ENCODE results near the gene UMODL1. TPM values are rescaled to one million over a fixed set of nuclear protein-coding genes. Genes with fewer than 3 reads are reported as not detected.

Gene UMODL1
- total and polyA plus RNA-seq, 10 of the 15 experiments (the other 5 are each of a cell fraction or from before 2014, with no cell fraction given): 0.01 to 0.11 (median 0.03) TPM; not detected in 5

- TF ChIP-seq NKRF (conservative IDR thresholded peaks at IDR 0.05) (no peak), ZNF687 (IDR thresholded peaks at IDR 0.05) (no peak), IKZF1 (conservative IDR thresholded peaks at IDR 0.05) (no peak), IRF4 (IDR thresholded peaks at IDR 0.05; ENCODE audit: low read depth, low read length) (no peak), ATF2 (IDR thresholded peaks at IDR 0.05; ENCODE audit: low read length) (no peak)
These were observed 70.5 kb downstream of the UMODL1 start (continued) for GRCh38 chr21:42141643-42142042.

Measured in GM12878 (cell line).